Astrocyte (in vitro differentiated cells and primary cell): Measurements from ENCODE around the gene BIRC6. TPM values are rescaled to one million over a fixed set of nuclear protein-coding genes. Genes with fewer than 3 reads are reported as not detected.

Source experiments
- DNase-seq: peaks from one replicate; pipeline ENCODE4 v3.0.0-alpha.2; 2010; ENCODE audit warnings: low read depth
- FAIRE-seq: peaks from 2 replicates; lab custom pipeline; 2011; peaks lifted over from hg19 to GRCh38; lab: Jason Lieb, UNC
- H2AFZ ChIP-seq: 2 replicates; pipeline ENCODE4 v1.6.0; 2012; ENCODE audit warnings: low read depth, low read length, inconsistent platforms
- H3K27ac ChIP-seq: 2 replicates; pipeline ENCODE4 v1.5.1; 2011; ENCODE audit warnings: low read depth, low read length, inconsistent platforms
- H3K27me3 ChIP-seq: 2 replicates; pipeline ENCODE4 v1.6.0; 2011; ENCODE audit warnings: low read length, inconsistent platforms; ENCODE audit not compliant: insufficient read depth
- H3K36me3 ChIP-seq: 2 replicates; pipeline ENCODE4 v1.5.1; 2011; ENCODE audit warnings: low read length, inconsistent platforms; ENCODE audit not compliant: insufficient read depth
- H3K4me1 ChIP-seq: 2 replicates; pipeline ENCODE4 v1.5.1; 2011; ENCODE audit warnings: low read length, inconsistent platforms; ENCODE audit not compliant: insufficient read depth
- H3K4me2 ChIP-seq: 2 replicates; pipeline ENCODE4 v1.6.0; 2012; ENCODE audit warnings: low read length, inconsistent platforms
- H3K4me3 ChIP-seq: 2 replicates; pipeline ENCODE4 v1.5.1; 2011; ENCODE audit warnings: low read depth, mild to moderate bottlenecking, low read length, inconsistent platforms; ENCODE audit not compliant: insufficient read depth
- H3K79me2 ChIP-seq: 2 replicates; pipeline ENCODE4 v1.6.0; 2012; ENCODE audit warnings: mild to moderate bottlenecking, low read length, inconsistent platforms; ENCODE audit not compliant: insufficient read depth
- H3K9ac ChIP-seq: 2 replicates; pipeline ENCODE4 v1.6.0; 2012; ENCODE audit warnings: mild to moderate bottlenecking, low read length, inconsistent platforms
- H3K9me3 ChIP-seq: 2 replicates; pipeline ENCODE4 v1.5.1; 2012; ENCODE audit warnings: low read depth, mild to moderate bottlenecking, low read length, inconsistent platforms; ENCODE audit not compliant: insufficient read depth
- H4K20me1 ChIP-seq: 2 replicates; pipeline ENCODE4 v1.6.0; 2012; ENCODE audit warnings: low read length, inconsistent platforms; ENCODE audit not compliant: insufficient read depth
- H3K27ac Mint-ChIP-seq: one replicate; pipeline ENCODE4 v1.8.0; 2021; ENCODE audit warnings: mild to moderate bottlenecking, mixed read lengths; ENCODE audit not compliant: unreplicated experiment
- H3K27me3 Mint-ChIP-seq: one replicate; pipeline ENCODE4 v1.8.0; 2021; ENCODE audit warnings: low read depth, mixed read lengths; ENCODE audit not compliant: unreplicated experiment
- H3K36me3 Mint-ChIP-seq: one replicate; pipeline ENCODE4 v1.8.0; 2021; ENCODE audit warnings: low read depth, mixed read lengths; ENCODE audit not compliant: unreplicated experiment
- H3K4me1 Mint-ChIP-seq: one replicate; pipeline ENCODE4 v1.8.0; 2021; ENCODE audit warnings: low read depth, mixed read lengths; ENCODE audit not compliant: unreplicated experiment
- H3K4me3 Mint-ChIP-seq: one replicate; pipeline ENCODE4 v1.8.0; 2021; ENCODE audit warnings: mild to moderate bottlenecking, moderate library complexity, mixed read lengths; ENCODE audit not compliant: unreplicated experiment
- H3K9me3 Mint-ChIP-seq: one replicate; pipeline ENCODE4 v1.8.0; 2021; ENCODE audit warnings: mild to moderate bottlenecking, mixed read lengths; ENCODE audit not compliant: unreplicated experiment
- EZH2 ChIP-seq: IDR thresholded peaks from 2 replicates; pipeline ENCODE4 v1.6.1; 2012; ENCODE audit warnings: mild to moderate bottlenecking, low read length, inconsistent platforms; ENCODE audit not compliant: insufficient read depth
- total RNA-seq: library from RNA; stranded (reverse); gene quantifications from 2 replicates; pipeline ENCODE4 v1.2.1, GENCODE V29; 2021
- TF ChIP-seq, protein P1 (sequence below): IDR thresholded peaks from 2 replicates; pipeline ENCODE4 v1.5.1; 2011; ENCODE audit warnings: low read depth, mild to moderate bottlenecking, inconsistent platforms, low read length, moderate library complexity; ENCODE audit not compliant: insufficient read depth

The BIRC6 gene
- total RNA-seq, 1 donor from 2014 or later, result 86.1 TPM

DNA sequence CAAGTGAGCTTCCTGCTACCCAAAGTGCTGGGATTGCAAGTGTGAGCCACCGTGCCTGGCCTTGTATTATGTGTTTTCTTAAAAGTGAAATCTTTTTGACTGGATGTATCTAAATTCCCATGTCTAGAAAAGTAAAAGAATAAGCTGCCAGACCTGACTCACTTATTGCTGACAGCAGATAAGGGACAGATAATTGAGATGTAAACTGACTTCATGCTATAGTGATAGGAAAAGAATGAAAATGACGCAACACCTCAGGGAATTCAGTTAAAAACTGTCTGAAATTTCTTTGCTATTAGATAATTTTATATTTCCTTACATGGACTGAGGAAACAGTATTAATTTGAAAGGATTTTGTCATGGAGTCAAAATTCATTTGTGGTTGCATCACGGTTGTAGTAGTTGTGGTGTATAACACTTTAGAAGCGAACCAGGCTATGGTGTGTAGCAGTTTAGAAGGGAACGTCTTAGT lies 290.4 kb downstream of the BIRC6 start:
- Histone ChIP-seq H3K4me1 (peaks cover 10% of the 10 kb centered on the region), H4K20me1 (no peaks in the 10 kb centered on the region), H3K36me3 (peaks cover 10% of the 10 kb centered on the region), H3K9ac (peak overlapping the region; percentile 65), H3K79me2 (no peaks in the 10 kb centered on the region), H3K27ac (peak overlapping the region; percentile 83), H3K4me3 (no peak overlapping the region), H3K4me2 (no peak overlapping the region), H3K9me3 (no peaks in the 10 kb centered on the region), H2AFZ (no peak overlapping the region), H3K27me3 (no peaks in the 10 kb centered on the region)
- TF ChIP-seq, protein P1, sequence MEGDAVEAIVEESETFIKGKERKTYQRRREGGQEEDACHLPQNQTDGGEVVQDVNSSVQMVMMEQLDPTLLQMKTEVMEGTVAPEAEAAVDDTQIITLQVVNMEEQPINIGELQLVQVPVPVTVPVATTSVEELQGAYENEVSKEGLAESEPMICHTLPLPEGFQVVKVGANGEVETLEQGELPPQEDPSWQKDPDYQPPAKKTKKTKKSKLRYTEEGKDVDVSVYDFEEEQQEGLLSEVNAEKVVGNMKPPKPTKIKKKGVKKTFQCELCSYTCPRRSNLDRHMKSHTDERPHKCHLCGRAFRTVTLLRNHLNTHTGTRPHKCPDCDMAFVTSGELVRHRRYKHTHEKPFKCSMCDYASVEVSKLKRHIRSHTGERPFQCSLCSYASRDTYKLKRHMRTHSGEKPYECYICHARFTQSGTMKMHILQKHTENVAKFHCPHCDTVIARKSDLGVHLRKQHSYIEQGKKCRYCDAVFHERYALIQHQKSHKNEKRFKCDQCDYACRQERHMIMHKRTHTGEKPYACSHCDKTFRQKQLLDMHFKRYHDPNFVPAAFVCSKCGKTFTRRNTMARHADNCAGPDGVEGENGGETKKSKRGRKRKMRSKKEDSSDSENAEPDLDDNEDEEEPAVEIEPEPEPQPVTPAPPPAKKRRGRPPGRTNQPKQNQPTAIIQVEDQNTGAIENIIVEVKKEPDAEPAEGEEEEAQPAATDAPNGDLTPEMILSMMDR, result no peak
- TF ChIP-seq EZH2, result no peak
- H3K4me1 Mint-ChIP-seq, result no peaks in the 10 kb centered on the region
- H3K27me3 Mint-ChIP-seq, result no peaks in the 10 kb centered on the region
- H3K4me3 Mint-ChIP-seq, result no peak overlapping the region
- H3K36me3 Mint-ChIP-seq, result peaks cover 3% of the 10 kb centered on the region
- H3K9me3 Mint-ChIP-seq, result no peaks in the 10 kb centered on the region
- peak; percentile 45 for FAIRE-seq
- peak overlapping the region; percentile 66 for H3K27ac Mint-ChIP-seq
- DNase-seq, result peak; percentile 95

DNA sequence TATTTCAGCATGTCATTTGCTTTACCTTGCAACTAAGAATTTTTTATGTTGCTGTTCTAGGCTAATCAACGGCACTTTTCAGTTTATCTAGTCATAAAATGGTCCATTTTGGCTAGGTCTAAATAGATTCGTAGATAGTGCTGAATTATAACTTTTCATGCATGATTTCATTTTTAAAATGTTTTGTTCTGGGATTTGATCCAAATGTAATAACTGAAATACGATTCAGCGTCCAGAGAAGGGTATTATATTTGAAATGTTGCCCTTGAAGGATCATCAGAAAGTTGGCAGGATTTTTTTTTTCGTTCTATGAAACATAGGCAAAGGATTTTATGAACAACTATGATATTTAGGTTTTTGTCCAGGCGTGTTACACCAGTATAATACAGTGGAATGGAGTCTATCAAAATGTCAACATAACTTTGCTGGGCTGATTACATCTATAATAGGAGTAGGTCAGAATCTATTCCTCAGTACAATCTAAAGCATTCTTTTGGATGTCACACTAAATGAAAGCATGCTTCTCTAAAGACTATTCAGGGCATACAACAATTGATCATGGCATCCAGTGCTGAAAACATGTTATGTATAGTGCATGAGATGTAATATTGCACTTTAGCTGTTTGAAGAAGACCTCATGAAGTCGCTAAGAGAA lies 295.9 kb downstream of the BIRC6 start:
- H3K9me3 Mint-ChIP-seq, result no peaks in the 10 kb centered on the region
- H4K20me1 ChIP-seq, result no peaks in the 10 kb centered on the region
- no peak for FAIRE-seq
- peak overlapping the region; percentile 1 for H3K4me2 ChIP-seq
- H2AFZ ChIP-seq, result no peak overlapping the region
- no peaks in the 10 kb centered on the region for H3K27me3 Mint-ChIP-seq
- peaks cover 5% of the 10 kb centered on the region for H3K36me3 Mint-ChIP-seq
- H3K9ac ChIP-seq, result no peak overlapping the region
- peaks cover 2% of the 10 kb centered on the region for H3K4me1 ChIP-seq
- H3K9me3 ChIP-seq, result no peaks in the 10 kb centered on the region
- no peaks in the 10 kb centered on the region for H3K27me3 ChIP-seq
- H3K36me3 ChIP-seq, result peaks cover 12% of the 10 kb centered on the region
- peak; percentile 20 for DNase-seq
- H3K27ac Mint-ChIP-seq, result no peak overlapping the region
- no peaks in the 10 kb centered on the region for H3K4me1 Mint-ChIP-seq
- H3K4me3 Mint-ChIP-seq, result no peak overlapping the region
- no peak overlapping the region for H3K27ac ChIP-seq
- H3K4me3 ChIP-seq, result no peak overlapping the region
- H3K79me2 ChIP-seq, result no peaks in the 10 kb centered on the region
- TF ChIP-seq, protein P1, result no peak
- no peak for TF ChIP-seq EZH2

DNA sequence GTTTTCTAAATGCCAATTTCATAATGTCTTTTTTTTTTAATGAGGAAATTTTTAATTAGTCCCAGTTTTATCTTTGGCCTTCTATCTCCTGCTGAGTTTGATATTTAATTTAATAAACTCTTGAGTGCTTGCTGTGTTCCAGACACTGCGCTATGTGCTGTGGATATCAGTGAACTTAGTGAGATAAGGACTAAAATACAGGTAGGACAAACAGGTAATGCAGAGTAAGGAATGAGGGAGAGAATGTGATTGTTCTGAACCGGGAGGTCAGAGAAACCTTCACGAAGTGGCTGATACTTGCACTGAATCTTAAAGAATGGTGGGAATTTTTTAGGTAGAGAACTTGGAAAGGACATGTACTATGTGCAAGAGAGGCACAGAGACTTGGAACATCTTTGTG lies 299.2 kb downstream of the BIRC6 start:
- no peak for FAIRE-seq
- no peaks in the 10 kb centered on the region for H3K4me1 Mint-ChIP-seq
- H3K27me3 Mint-ChIP-seq, result no peaks in the 10 kb centered on the region

More for the DNA sequence above, 299.2 kb downstream of the BIRC6 start:
- Histone ChIP-seq H3K27ac (no peak overlapping the region), H3K4me3 (no peak overlapping the region), H2AFZ (no peak overlapping the region), H3K4me2 (no peak overlapping the region), H3K9me3 (no peaks in the 10 kb centered on the region), H3K79me2 (no peaks in the 10 kb centered on the region), H3K36me3 (peaks cover 9% of the 10 kb centered on the region), H3K27me3 (no peaks in the 10 kb centered on the region), H3K9ac (no peak overlapping the region), H3K4me1 (no peaks in the 10 kb centered on the region), H4K20me1 (no peaks in the 10 kb centered on the region)
- DNase-seq, result no peak
- H3K9me3 Mint-ChIP-seq, result no peaks in the 10 kb centered on the region
- H3K4me3 Mint-ChIP-seq, result no peak overlapping the region
- H3K27ac Mint-ChIP-seq, result no peak overlapping the region
- peaks cover 13% of the 10 kb centered on the region for H3K36me3 Mint-ChIP-seq
- TF ChIP-seq EZH2, result no peak
- TF ChIP-seq, protein P1, result no peak
